HAP-1 (cell line): ENCODE results near the gene CLASP1.
"Not testable (repeated sequence)": the region's sequence is repeated elsewhere in the genome, so short reads cannot be mapped to it uniquely, and the experiment has no call there.

ENCODE experiments used
- DNase-seq, 2 experiments: peaks; one replicate each; pipeline ENCODE4 v3.0.0-alpha.2; 2016 to 2020; ENCODE audit warnings: low spot score in 2 of 2
- H3K27me3 ChIP-seq: fragments of 250-450 bp; sonication (Bioruptor Pico); 2 replicates; pipeline ENCODE4 v1.5.1; 2020; ENCODE audit warnings: low read depth, mild to moderate bottlenecking, moderate library complexity
- H3K36me3 ChIP-seq: fragments of 250-450 bp; sonication (Bioruptor Pico); replicated peaks from 2 replicates; pipeline ENCODE4 v1.5.1; 2020; ENCODE audit warnings: mild to moderate bottlenecking
- H3K4me1 ChIP-seq: fragments of 250-450 bp; sonication (Bioruptor Pico); 2 replicates; pipeline ENCODE4 v1.5.1; 2020; ENCODE audit warnings: mild to moderate bottlenecking
- H3K4me3 ChIP-seq: fragments of 250-450 bp; sonication (Bioruptor Pico); 2 replicates; pipeline ENCODE4 v1.5.1; 2020; ENCODE audit warnings: mild to moderate bottlenecking, moderate library complexity
- H3K9me3 ChIP-seq: fragments of 250-450 bp; sonication (Bioruptor Pico); 2 replicates; pipeline ENCODE4 v1.5.1; 2020; ENCODE audit warnings: mild to moderate bottlenecking, moderate library complexity
- in situ Hi-C: fragments of 300-500 bp; cut with MboI; formaldehyde crosslinking; loops from 3 replicates; pipeline ENCODE4 v1.14.3; 2020; ENCODE audit warnings: low sequenced_read_pairs, inconsistent platforms, mixed read lengths

The CLASP1 gene

DNA sequence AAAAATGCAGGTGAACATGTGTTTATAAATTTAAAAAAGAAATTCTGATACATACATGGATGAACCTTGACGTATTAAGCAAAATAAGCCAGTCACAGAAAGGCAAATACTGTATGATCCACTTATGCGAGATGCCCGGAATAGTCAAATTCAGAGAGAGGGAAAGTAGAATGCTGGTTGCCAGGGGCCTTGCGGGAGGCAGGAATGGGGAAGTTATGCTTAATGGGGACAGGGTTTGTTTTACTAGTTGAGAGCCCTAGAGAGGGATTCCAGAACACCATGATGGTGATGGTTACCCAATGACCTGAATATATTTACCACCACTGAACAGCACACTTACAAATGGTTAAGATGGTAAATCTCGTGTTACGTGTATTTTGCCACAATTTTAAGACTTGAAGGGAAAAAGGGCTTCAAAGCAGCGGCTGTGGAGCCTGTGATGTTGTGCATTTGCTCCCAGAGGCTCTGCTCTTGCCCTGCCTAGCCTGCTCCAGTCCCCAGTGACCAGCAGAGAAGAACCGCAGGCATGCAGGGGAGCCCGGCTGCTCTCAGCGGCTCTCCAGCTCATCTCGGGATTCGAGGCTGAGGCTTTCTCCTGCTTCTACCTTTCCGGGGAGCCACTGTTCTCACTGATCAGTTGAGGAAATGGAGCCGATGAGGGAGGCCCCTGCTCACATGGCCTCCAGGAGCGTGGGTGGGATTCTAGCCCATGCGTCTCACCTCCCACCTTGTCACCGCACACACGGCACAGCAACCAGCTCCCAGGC is 312.6 kb downstream of the CLASP1 start:
- no peaks in the 10 kb centered on the region for H3K9me3 ChIP-seq
- H3K4me1 ChIP-seq, result no peaks in the 10 kb centered on the region
- H3K36me3 ChIP-seq, result peaks cover 29% of the 10 kb centered on the region
- no peak overlapping the region for H3K4me3 ChIP-seq
- H3K27me3 ChIP-seq, result no peaks in the 10 kb centered on the region
- DNase-seq, result no peak
- in situ Hi-C loops, result no loop called here

DNA sequence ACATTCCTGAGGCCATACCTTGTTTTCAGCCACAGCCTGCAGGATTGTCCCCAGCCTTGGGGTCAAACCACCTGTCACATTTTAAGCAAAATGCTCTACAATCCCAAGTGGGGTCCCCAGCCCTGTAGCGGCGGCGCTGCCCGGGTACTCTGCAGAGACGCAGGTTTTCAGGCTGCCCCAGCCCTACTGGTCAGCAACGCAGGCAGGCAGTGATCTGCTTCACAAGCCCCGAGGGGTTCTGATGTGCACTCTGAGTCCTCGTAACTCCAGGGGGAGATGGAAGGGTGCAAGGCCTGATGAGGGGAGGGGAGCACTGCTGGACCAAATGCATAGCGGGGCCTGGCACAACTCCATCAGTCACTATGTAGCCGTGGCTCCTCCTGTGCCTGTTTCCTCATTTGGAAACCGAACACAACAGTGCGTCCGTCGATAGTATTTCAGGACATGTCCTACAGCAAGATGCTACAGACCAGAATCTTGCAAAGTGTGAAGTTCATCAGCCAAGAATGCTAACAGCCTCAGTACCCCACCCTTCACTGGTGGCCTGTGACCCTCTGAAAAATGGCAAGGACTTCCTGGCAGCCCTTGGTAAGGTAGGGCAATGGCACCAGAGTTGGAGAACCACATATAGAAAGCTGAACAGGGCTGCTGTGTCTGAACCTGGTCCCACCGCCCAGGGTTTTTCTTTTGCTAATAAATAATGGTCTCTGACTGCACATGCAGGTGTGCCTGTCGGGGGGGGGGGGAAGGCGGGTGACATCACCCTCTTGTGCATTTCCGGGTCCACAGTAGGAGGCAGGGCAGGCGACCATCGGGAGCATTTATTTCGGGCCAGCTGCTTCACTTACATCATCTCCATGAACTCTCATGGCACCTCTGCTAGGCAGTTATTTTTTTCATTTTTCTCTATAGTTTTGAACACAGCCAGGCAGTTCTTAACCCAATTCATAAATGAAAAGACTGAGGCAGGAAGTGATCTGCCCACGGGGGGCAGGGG is 313.7 kb downstream of the CLASP1 start:
- Histone ChIP-seq H3K4me3 (no peak overlapping the region), H3K27me3 (no peaks in the 10 kb centered on the region), H3K36me3 (peaks cover 20% of the 10 kb centered on the region), H3K9me3 (no peaks in the 10 kb centered on the region), H3K4me1 (no peaks in the 10 kb centered on the region)
- in situ Hi-C loops, result no loop called here
- no peak for DNase-seq

DNA sequence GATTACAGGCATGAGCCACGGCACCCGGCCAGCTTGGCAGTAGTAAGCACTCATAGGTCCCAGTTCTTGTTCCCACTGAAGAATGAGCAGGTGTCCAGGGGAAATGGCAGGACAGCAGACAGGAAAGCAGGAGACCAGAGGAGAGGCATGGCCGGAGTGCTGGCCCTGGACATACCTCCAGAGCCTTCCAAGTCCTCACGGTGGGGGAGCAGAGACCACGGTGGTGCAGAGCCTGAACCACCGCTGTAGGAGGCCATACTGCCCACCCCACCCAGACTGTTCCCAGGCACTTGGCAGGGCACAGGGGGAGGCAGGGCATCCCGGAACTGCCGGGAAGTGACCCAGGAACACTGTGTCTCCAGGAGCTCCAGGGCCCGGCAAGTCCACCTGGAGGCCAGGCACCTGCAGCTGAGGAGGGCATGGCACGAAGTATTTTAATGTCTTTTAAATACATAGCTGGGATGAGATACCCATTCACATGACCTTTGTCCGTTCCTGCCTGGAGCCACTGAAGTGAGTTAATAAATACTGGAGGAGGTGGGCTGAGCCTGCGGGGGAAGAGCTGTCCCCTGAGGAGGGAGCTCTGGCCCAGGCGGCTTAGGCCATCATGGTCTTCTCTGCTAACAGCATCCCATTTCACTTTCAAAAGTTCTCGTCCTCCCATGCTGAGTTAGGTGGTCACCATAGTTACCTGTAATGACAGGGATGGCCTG is 314.5 kb downstream of the CLASP1 start:
- in situ Hi-C loops, result no loop called here
- peaks cover 12% of the 10 kb centered on the region for H3K36me3 ChIP-seq
- no peak for DNase-seq
- H3K4me1 ChIP-seq, result no peaks in the 10 kb centered on the region
- no peaks in the 10 kb centered on the region for H3K9me3 ChIP-seq
- no peak overlapping the region for H3K4me3 ChIP-seq
- no peaks in the 10 kb centered on the region for H3K27me3 ChIP-seq

DNA sequence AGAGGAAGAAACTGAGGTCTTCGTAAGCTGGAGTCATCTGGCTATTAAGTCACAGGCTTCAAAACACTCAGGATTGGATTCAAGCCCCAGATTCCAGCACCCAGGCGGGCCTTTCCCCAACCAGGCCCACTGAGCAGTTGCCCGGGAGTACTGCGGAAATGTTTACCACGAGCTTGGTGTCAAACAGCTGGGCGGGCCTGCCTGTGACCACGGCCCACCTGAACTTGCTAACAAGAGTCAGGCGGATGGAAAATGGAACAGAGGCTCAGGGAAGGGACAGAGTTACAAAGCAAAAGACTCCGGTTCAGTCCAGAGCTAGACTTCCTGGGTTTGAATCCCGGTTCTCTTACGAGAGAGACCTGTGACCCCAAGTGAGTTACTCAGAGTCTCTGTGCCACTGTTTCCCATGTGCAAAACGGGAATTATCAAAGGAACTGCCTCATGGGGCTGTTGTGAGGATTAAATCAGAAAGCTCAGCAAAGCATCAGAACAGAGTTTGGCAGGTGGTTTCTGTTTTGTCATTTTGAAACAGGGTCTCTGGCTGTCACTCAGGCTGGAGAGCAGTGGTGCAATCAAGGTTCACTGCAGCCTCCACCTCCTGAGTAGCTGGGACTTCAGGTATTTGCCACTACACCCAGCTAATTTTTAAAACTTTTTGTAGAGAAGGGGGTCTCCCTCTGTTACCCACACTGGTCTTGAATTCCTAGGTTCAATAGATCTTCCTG is 315.3 kb downstream of the CLASP1 start:
- Histone ChIP-seq H3K4me3 (no peak overlapping the region), H3K4me1 (no peaks in the 10 kb centered on the region), H3K9me3 (no peaks in the 10 kb centered on the region), H3K36me3 (peaks cover 4% of the 10 kb centered on the region; the same call in 1 of the 2 replicates), H3K27me3 (no peaks in the 10 kb centered on the region)
- DNase-seq, result no peak
- in situ Hi-C loops, result no loop called here

DNA sequence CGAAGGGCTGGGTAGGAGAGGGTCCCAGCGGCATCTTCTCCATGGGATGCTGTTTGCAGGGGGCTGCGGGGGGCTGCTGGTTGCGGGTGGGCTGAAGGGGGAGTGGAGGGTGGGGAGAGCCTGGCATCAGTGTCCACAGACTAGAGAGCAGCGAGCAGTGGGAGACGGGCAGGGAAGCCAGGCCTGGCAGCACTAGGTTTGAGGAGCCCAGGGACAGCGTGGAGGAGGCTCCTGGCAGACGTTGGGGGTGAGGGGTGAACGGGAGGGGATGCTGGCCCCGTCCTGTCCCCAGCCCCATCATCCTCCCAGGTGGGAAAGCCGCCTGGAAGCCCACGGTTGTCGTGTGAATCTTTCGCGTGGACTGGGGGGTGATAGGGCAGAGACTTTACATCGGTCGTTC is 316.0 kb downstream of the CLASP1 start:
- in situ Hi-C loops, result no loop called here
- no peaks in the 10 kb centered on the region for H3K4me1 ChIP-seq
- H3K4me3 ChIP-seq, result no peak overlapping the region
- no peak for DNase-seq
- no peaks in the 10 kb centered on the region for H3K27me3 ChIP-seq
- H3K9me3 ChIP-seq, result no peaks in the 10 kb centered on the region
- no peaks in the 10 kb centered on the region for H3K36me3 ChIP-seq

DNA sequence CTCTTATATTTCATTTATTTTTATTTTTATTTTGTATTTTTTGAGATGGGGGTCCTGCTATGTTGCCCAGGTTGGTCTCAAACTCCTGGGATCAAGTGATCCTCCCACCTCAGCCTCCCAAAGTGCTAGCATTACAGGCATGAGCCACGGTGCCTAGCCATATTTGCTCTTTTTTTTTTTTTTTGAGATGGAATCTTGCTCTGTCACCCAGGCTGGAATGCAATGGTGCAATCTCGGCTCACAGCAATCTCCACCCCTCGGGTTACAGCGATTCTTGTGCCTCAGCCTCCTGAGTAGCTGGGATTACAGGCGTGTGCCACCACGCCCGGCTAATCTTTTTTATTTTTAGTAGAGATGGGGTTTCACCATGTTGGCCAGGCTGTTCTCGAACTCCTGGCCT is 317.9 kb downstream of the CLASP1 start:
- H3K4me1 ChIP-seq, H3K9me3 ChIP-seq, H3K36me3 ChIP-seq, in situ Hi-C loops, DNase-seq, H3K4me3 ChIP-seq, H3K27me3 ChIP-seq: not testable (repeated sequence)

DNA sequence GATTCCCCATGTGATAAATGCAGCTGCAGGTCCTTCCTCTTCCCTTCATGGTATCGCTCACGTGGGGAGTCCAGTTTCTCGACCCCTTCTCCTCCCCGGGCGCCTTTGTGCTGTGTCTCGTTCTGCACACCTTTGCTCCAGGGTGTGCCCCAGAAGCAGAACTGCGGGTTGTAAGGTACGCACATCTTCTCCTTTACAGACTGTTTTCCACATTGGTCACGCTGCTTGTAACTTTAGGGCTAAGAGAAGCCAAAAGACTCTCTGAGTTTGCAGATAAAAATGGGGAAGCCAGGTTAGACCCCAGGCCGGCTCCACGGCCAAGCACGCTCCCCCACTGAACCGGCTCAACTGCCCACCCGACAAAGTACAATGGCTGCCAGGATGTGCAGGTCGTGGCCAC is 318.3 kb downstream of the CLASP1 start:
- no peak for DNase-seq
- H3K4me3 ChIP-seq, result no peak overlapping the region
- H3K4me1 ChIP-seq, result no peaks in the 10 kb centered on the region
- in situ Hi-C loops, result no loop called here
- H3K9me3 ChIP-seq, result no peaks in the 10 kb centered on the region
- H3K27me3 ChIP-seq, result no peaks in the 10 kb centered on the region
- no peaks in the 10 kb centered on the region for H3K36me3 ChIP-seq

DNA sequence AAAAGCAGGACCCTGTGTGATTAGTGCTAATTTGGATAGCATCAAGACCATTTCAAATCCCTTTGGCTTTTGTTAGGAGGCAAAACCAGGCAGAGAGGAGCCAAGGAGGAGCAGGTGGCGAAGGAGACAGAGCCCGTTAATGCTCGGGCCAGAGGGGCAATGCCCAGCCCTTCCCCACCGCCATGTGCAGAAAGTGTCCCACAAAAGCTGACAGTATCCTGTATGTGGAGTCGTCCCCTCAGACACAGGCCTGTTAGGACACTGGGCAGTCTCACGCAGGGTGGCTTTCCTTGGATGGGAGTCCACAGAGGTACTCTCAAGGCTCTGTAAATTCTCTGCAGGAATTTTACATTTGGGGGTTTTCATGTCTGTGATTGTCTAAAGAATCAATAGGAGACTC is 319.5 kb downstream of the CLASP1 start:
- no peak for DNase-seq
- no peak overlapping the region for H3K4me3 ChIP-seq
- in situ Hi-C loops, result no loop called here
- no peaks in the 10 kb centered on the region for H3K27me3 ChIP-seq
- H3K36me3 ChIP-seq, result no peaks in the 10 kb centered on the region
- H3K9me3 ChIP-seq, result no peaks in the 10 kb centered on the region
- no peaks in the 10 kb centered on the region for H3K4me1 ChIP-seq

DNA sequence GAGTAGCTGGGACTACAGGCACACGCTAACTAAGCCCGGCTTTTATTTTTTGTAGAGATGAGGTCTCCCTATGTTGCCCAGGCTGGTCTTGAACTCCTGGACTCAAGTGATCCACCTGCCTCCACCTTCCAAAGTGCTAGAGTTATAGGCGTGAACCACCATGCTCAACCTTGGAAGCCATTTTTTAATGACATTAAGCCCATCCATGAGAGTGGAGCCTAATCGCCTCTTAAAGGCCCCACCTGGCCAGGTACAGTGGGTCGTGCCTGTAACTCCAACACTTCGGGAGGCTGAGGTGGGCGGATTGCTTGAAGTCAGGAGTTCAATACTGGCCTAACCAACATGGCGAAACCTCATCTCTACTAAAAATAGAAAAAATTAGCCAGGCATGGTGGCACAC is 322.6 kb downstream of the CLASP1 start:
- H3K27me3 ChIP-seq, result no peaks in the 10 kb centered on the region
- H3K36me3 ChIP-seq, result no peaks in the 10 kb centered on the region
- no peak for DNase-seq
- no peak overlapping the region for H3K4me3 ChIP-seq
- in situ Hi-C loops, result no loop called here
- no peaks in the 10 kb centered on the region for H3K4me1 ChIP-seq
- H3K9me3 ChIP-seq, result no peaks in the 10 kb centered on the region

DNA sequence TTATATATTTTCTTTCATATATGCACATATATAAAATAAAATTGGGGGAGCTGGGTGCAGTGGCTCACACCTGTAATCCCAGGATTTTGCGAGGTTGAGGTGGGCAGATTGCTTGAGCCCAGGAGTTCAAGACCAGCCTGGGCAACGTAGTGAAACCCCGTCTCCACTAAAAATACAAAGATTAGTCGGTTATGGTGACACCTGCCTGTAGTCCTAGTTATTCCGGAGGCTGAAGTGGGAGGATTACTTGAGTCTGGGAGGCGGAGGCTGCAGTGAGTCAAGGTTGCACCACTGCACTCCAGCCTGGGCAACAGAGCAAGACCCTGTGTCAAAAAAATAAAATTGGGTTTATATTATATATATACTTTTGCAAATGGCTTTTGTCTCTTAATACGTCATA is 324.7 kb downstream of the CLASP1 start:
- Histone ChIP-seq H3K4me1 (no peaks in the 10 kb centered on the region), H3K9me3 (no peaks in the 10 kb centered on the region), H3K27me3 (no peaks in the 10 kb centered on the region), H3K36me3 (no peaks in the 10 kb centered on the region), H3K4me3 (no peak overlapping the region)
- DNase-seq, result no peak
- in situ Hi-C loops, result no loop called here

DNA sequence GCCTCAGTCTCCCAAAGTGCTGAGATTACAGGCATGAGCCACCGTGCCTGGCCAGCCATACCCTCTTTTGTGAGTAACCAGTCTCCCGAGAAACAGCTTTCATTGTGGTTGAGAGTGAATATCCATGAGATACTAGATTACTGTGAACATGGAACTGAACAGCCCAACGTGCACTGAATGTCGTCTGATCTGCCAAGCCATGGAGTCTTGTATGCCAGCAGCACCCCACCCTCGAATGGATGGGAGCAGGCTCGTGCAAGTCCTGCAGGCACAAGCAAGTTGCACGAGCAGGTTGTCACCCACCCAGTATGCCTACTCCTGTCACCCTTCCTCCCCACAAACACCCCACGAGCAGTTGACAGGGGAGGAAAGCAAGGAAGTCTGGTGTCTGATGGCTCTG is 327.8 kb downstream of the CLASP1 start:
- in situ Hi-C loops, result no loop called here
- Histone ChIP-seq H3K4me1 (no peaks in the 10 kb centered on the region), H3K27me3 (no peaks in the 10 kb centered on the region), H3K9me3 (no peaks in the 10 kb centered on the region), H3K36me3 (no peaks in the 10 kb centered on the region), H3K4me3 (no peak overlapping the region)
- no peak for DNase-seq

DNA sequence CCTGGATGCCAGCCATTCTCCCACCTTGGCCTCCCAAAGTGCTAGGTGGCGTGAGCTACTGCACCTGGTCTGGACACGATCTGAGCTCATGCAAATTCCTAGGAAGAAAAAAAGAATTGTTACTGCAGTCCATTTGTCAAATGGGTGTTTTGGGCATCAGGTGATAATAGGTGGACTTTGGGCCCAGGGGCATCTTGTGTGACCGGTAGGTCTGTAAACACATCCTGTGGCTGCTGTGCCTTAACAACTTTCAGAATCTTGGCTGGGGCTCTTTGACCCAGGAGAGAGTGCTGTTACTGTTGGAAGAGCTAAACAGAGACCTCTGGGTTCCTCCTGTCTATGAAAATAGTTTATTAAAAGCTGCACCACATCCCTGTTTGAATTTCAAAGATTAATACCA is 329.3 kb downstream of the CLASP1 start:
- H3K4me1 ChIP-seq, result no peaks in the 10 kb centered on the region
- H3K4me3 ChIP-seq, result no peak overlapping the region
- no peaks in the 10 kb centered on the region for H3K36me3 ChIP-seq
- no peak for DNase-seq
- no peaks in the 10 kb centered on the region for H3K9me3 ChIP-seq
- in situ Hi-C loops, result no loop called here
- no peaks in the 10 kb centered on the region for H3K27me3 ChIP-seq

DNA sequence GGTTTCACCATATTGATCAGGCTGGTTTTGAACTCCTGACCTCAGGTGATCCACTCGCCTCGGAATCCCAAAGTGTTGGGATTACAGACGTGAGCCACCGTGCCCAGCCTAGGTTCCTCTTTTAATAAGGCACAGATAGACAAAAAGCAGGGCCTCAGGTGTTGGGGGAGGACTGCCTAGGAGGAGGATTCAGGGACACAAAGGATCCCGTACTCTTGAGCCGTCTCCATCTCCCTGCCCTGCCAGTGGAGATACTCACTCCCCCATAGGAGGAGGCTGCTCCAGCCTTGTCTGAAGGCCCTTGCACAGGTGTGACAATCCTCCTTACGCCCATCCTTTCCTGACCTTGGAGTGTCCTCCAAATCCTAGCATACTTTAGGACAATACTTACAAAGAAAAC is 332.3 kb downstream of the CLASP1 start:
- H3K9me3 ChIP-seq, result no peaks in the 10 kb centered on the region
- no peak for DNase-seq
- in situ Hi-C loops, result no loop called here
- H3K36me3 ChIP-seq, result no peaks in the 10 kb centered on the region
- H3K4me1 ChIP-seq, result no peaks in the 10 kb centered on the region
- no peak overlapping the region for H3K4me3 ChIP-seq
- H3K27me3 ChIP-seq, result 0 out of 2 replicates have a peak, but pooled peaks cover 1% of the 10 kb centered on the region
